DND-41 (cell line): ENCODE measurements around the gene ANO1.

ENCODE experiments used
- ATAC-seq: fragments of 200-7000 bp; cut with Tn5 transposase; 3 replicates; pipeline ENCODE4 v1.9.1; 2021; ENCODE audit warnings: low read depth; ENCODE audit not compliant: insufficient read depth
- DNase-seq: peaks from one replicate; pipeline ENCODE4 v3.0.0-alpha.2; 2020
- H2AFZ ChIP-seq: 2 replicates; pipeline ENCODE4 v1.6.0; 2012; ENCODE audit warnings: low read depth, low read length
- H3K27ac ChIP-seq: 2 replicates; pipeline ENCODE4 v1.5.1; 2012; ENCODE audit warnings: low read length, inconsistent platforms
- H3K27me3 ChIP-seq: fragments of 200-600 bp; sonication (generic); 2 replicates; pipeline ENCODE4 v1.6.0; 2012; ENCODE audit warnings: low read length, mild to moderate bottlenecking, inconsistent platforms; ENCODE audit not compliant: insufficient read depth, poor library complexity
- H3K36me3 ChIP-seq: 2 replicates; pipeline ENCODE4 v1.5.1; 2012; ENCODE audit warnings: low read length, inconsistent platforms; ENCODE audit not compliant: insufficient read depth
- H3K4me1 ChIP-seq: 2 replicates; pipeline ENCODE4 v1.5.1; 2012; ENCODE audit warnings: mild to moderate bottlenecking, low read length; ENCODE audit not compliant: insufficient read depth
- H3K4me2 ChIP-seq: 2 replicates; pipeline ENCODE4 v1.6.0; 2012; ENCODE audit warnings: mild to moderate bottlenecking, moderate library complexity, low read length, inconsistent platforms; ENCODE audit not compliant: insufficient read depth
- H3K4me3 ChIP-seq, 2 experiments: fragments of 200-600 bp in 1 of 2; shearing (Covaris generic) in 1 of 2; 2 replicates each; pipeline ENCODE4 v1.5.1; 2012 to 2016; ENCODE audit warnings: inconsistent platforms in 2 of 2, low read length in 2 of 2, mild to moderate bottlenecking in 2 of 2, low read depth in 1 of 2, moderate library complexity in 1 of 2
- H3K79me2 ChIP-seq: 2 replicates; pipeline ENCODE4 v1.6.0; 2012; ENCODE audit warnings: low read length, inconsistent platforms; ENCODE audit not compliant: insufficient read depth
- H3K9ac ChIP-seq: 2 replicates; pipeline ENCODE4 v1.6.0; 2012; ENCODE audit warnings: low read depth, mild to moderate bottlenecking, inconsistent platforms, low read length, moderate library complexity
- H3K9me3 ChIP-seq: 2 replicates; pipeline ENCODE4 v1.5.1; 2012; ENCODE audit warnings: low read length, moderate library complexity, mild to moderate bottlenecking, inconsistent platforms; ENCODE audit not compliant: insufficient read depth, severe bottlenecking
- H4K20me1 ChIP-seq: 2 replicates; pipeline ENCODE4 v1.6.0; 2012; ENCODE audit warnings: low read length; ENCODE audit not compliant: insufficient read depth
- CTCF ChIP-seq: IDR thresholded peaks from 2 replicates; pipeline ENCODE4 v1.5.1; 2012; ENCODE audit warnings: borderline replicate concordance, low read length, moderate library complexity, mild to moderate bottlenecking; ENCODE audit not compliant: poor library complexity, severe bottlenecking; ENCODE audit errors: extremely low read depth
- EZH2 ChIP-seq: IDR thresholded peaks from 3 replicates; pipeline ENCODE4 v1.6.1; 2012; ENCODE audit warnings: borderline replicate concordance, low read depth, mild to moderate bottlenecking, moderate library complexity, low read length, inconsistent platforms; ENCODE audit not compliant: severe bottlenecking

The ANO1 gene

GRCh38 chr11:70107756-70108155 is 29.6 kb downstream of the ANO1 start:
- Histone ChIP-seq H3K4me2 (no peak overlapping the region), H3K4me1 (peaks cover 5% of the 10 kb centered on the region; the same call in 1 of the 2 replicates), H2AFZ (no peak overlapping the region), H3K79me2 (no peaks in the 10 kb centered on the region), H3K36me3 (no peaks in the 10 kb centered on the region), H3K9me3 (no peaks in the 10 kb centered on the region), H4K20me1 (no peaks in the 10 kb centered on the region), H3K27ac (no peak overlapping the region), H3K27me3 (no peaks in the 10 kb centered on the region), H3K4me3 (no peak overlapping the region), H3K9ac (no peak overlapping the region)
- DNase-seq: no peak
- no peak for TF ChIP-seq EZH2
- no peak for TF ChIP-seq CTCF
- no peak for ATAC-seq

GRCh38 chr11:70108250-70108649 is 30.1 kb downstream of the ANO1 start:
- Histone ChIP-seq H3K27me3 (no peaks in the 10 kb centered on the region), H3K27ac (no peak overlapping the region), H3K36me3 (no peaks in the 10 kb centered on the region), H4K20me1 (no peaks in the 10 kb centered on the region), H3K4me2 (no peak overlapping the region), H2AFZ (no peak overlapping the region), H3K9me3 (no peaks in the 10 kb centered on the region), H3K4me3 (no peak overlapping the region), H3K9ac (no peak overlapping the region), H3K4me1 (peaks cover 5% of the 10 kb centered on the region; the same call in 1 of the 2 replicates), H3K79me2 (no peaks in the 10 kb centered on the region)
- ATAC-seq (no peak), DNase-seq (no peak)
- TF ChIP-seq CTCF (no peak), EZH2 (no peak)

- Histone ChIP-seq H3K27ac (no peak overlapping the region), H3K79me2 (no peaks in the 10 kb centered on the region), H3K9ac (no peak overlapping the region), H3K36me3 (no peaks in the 10 kb centered on the region), H2AFZ (no peak overlapping the region), H3K27me3 (no peaks in the 10 kb centered on the region), H3K4me3 (no peak overlapping the region), H3K9me3 (no peaks in the 10 kb centered on the region), H3K4me2 (no peak overlapping the region), H4K20me1 (no peaks in the 10 kb centered on the region), H3K4me1 (peaks cover 5% of the 10 kb centered on the region; the same call in 1 of the 2 replicates)
- TF ChIP-seq EZH2 (no peak), CTCF (no peak)
- ATAC-seq: no peak
- no peak for DNase-seq
Observed at GRCh38 chr11:70109006-70109405, 30.9 kb downstream of the ANO1 start.

GRCh38 chr11:70109903-70110302 is 31.8 kb downstream of the ANO1 start:
- TF ChIP-seq CTCF (no peak), EZH2 (no peak)
- H3K36me3 ChIP-seq: no peaks in the 10 kb centered on the region
- no peak for DNase-seq
- no peak overlapping the region for H3K27ac ChIP-seq
- no peak overlapping the region for H3K4me3 ChIP-seq
- H3K27me3 ChIP-seq: no peaks in the 10 kb centered on the region
- H3K9ac ChIP-seq: no peak overlapping the region
- H3K4me1 ChIP-seq: peaks cover 5% of the 10 kb centered on the region; the same call in 1 of the 2 replicates
- no peaks in the 10 kb centered on the region for H3K9me3 ChIP-seq
- H3K4me2 ChIP-seq: no peak overlapping the region
- H3K79me2 ChIP-seq: no peaks in the 10 kb centered on the region
- ATAC-seq: no peak
- H2AFZ ChIP-seq: no peak overlapping the region
- no peaks in the 10 kb centered on the region for H4K20me1 ChIP-seq
